HepG2 (cell line): ENCODE results near the gene CYTH1.

ENCODE experiments used
- CTCF ChIP-seq: sonication (generic); formaldehyde crosslinking; IDR thresholded peaks from 2 replicates; pipeline ENCODE4 v1.5.0; 2020; ENCODE audit warnings: mild to moderate bottlenecking, missing genetic modification reagents, moderate library complexity
- NR2F6 ChIP-seq, 2 experiments: IDR thresholded peaks; 2 replicates each; pipeline ENCODE4 v1.6.1; 2016; ENCODE audit warnings: antibody characterized with exemption in 1 of 2, mild to moderate bottlenecking in 1 of 2
- SMAD3 ChIP-seq: sonication (generic); formaldehyde crosslinking; IDR thresholded peaks from 2 replicates; pipeline ENCODE4 v1.4.0; 2020; ENCODE audit warnings: missing genetic modification reagents
- ZBTB7A ChIP-seq: sonication (generic); formaldehyde crosslinking; IDR thresholded peaks from 2 replicates; pipeline ENCODE4 v1.8.0; 2022; ENCODE audit warnings: mild to moderate bottlenecking, missing genetic modification reagents
- ZNF260 ChIP-seq: sonication (generic); formaldehyde crosslinking; IDR thresholded peaks from 2 replicates; pipeline ENCODE4 v1.4.0; 2020; ENCODE audit warnings: missing genetic modification reagents, low read depth, mild to moderate bottlenecking, borderline replicate concordance

- TF ChIP-seq CTCF (no peak), ZBTB7A (CRISPR knock-in tag) (no peak), ZNF260 (CRISPR knock-in tag) (no peak), NR2F6 (IDR thresholded peaks at IDR 0.05) (no peak), NR2F6 (CRISPR knock-in tag; IDR thresholded peaks at IDR 0.05) (no peak), SMAD3 (CRISPR knock-in tag) (no peak)
Measured at GRCh38 chr17:78648293-78648692, 133.8 kb downstream of the CYTH1 start.
